ENCODE data around the gene ARMC9. TPM values are rescaled to one million over a fixed set of nuclear protein-coding genes. Genes with fewer than 3 reads are reported as not detected.

Gene ARMC9
- total RNA-seq, 1 donor from 2014 or later, result 35.2 TPM

DNA sequence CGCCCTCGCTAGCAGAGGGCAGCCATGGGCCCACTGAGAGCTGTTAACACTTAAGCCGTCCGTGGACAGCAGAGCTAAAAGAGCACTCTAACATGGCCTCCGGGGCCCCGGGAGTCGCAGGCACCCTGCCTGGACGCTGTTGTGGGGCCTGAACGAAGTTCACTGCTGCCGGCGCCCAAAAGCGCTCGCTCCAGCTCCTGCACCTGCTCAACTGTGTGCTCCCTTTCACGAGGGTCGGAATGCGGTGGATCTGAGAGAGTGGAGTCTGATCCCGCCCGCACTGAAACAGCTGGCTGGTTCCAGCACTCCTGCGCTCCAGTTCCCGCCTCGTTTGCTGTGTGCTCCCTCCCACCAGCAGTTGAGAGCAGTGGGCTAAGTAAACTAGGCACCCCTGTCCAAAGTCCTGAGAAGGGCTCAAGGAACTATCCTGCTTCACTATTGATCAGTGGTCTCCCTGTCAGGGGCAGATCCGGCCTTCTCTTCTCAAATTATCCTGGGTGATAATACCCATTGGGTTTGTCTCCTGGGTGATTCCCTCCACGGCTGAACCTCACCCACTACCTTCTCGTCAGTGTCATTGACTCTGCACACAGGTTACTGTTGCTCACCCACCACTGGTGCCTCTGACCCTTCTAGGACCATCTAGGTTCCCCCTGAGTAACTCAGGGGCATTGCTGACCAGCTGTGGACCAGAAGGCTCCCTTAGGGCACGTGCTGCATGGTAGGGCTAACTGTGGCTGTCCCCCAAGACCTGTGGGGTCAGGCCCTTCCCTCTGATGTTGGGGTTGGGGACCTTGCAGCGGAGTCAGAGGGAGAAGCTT lies 220.6 kb downstream of the ARMC9 start:
- TF ChIP-seq, protein P1, sequence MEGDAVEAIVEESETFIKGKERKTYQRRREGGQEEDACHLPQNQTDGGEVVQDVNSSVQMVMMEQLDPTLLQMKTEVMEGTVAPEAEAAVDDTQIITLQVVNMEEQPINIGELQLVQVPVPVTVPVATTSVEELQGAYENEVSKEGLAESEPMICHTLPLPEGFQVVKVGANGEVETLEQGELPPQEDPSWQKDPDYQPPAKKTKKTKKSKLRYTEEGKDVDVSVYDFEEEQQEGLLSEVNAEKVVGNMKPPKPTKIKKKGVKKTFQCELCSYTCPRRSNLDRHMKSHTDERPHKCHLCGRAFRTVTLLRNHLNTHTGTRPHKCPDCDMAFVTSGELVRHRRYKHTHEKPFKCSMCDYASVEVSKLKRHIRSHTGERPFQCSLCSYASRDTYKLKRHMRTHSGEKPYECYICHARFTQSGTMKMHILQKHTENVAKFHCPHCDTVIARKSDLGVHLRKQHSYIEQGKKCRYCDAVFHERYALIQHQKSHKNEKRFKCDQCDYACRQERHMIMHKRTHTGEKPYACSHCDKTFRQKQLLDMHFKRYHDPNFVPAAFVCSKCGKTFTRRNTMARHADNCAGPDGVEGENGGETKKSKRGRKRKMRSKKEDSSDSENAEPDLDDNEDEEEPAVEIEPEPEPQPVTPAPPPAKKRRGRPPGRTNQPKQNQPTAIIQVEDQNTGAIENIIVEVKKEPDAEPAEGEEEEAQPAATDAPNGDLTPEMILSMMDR (conservative IDR thresholded peaks at IDR 0.05), result no peak
- DNase-seq (ENCODE audit: extremely low spot score, unreplicated experiment), result no peak
- H3K9me3 Mint-ChIP-seq, result no peaks in the 10 kb centered on the region
- H3K27ac Mint-ChIP-seq, result no peak overlapping the region
- H3K4me1 Mint-ChIP-seq (ENCODE audit: unreplicated experiment), result peaks cover 1% of the 10 kb centered on the region
- H3K36me3 Mint-ChIP-seq, result no peaks in the 10 kb centered on the region
- H3K4me3 Mint-ChIP-seq, result no peak overlapping the region
- H3K27me3 Mint-ChIP-seq, result peaks cover 2% of the 10 kb centered on the region

DNA sequence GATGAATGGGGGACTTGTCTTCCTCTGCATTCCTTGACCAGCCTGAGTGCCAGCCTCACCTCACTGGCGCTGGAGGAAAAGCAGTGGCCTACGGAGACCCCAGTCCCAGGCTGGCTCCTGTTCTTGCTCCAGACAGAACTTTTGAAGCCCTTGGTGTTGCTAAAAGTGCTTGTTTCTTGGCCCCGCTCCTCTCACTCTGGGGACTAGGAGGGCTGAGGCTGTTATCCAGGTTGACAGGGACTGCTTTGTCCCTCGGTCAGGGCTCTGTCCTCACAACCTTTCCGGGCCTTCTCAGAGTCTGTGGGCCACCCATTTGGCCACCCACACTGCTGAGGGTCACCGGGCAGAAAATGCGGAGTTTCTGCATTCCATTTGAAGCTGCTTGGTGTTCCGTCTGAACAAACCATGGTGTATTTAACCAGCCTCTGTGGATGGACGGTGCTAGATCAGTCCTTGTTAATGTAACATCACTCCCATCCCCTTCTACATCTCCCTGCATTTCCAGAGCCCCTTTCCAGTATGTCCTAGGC lies 222.7 kb downstream of the ARMC9 start:
- TF ChIP-seq, protein P1 (conservative IDR thresholded peaks at IDR 0.05), result no peak
- no peaks in the 10 kb centered on the region for H3K4me1 Mint-ChIP-seq (ENCODE audit: unreplicated experiment)
- DNase-seq (ENCODE audit: extremely low spot score, unreplicated experiment), result no peak

DNA sequence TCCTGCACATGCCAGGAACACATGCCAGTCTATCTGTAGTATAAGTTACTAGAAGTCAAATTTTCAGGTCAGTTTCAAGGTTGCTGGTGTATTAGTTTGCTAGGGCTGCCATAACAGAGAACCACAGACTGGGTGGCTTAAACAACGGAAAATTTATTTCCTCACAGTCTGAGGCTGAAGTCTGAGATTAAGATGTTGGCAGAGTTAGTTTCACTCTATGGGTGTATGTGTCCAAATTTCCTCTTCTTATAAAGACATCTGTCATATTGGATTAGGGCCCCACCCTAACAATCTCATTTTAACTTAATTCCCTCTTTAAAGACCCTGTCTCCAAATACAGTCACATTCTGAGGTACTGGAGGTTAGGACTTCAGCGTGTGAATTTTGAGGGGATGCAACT lies 223.6 kb downstream of the ARMC9 start:
- Mint-ChIP-seq H3K4me3 (no peak overlapping the region), H3K9me3 (no peaks in the 10 kb centered on the region), H3K27ac (no peak overlapping the region), H3K4me1 (ENCODE audit: unreplicated experiment) (no peaks in the 10 kb centered on the region), H3K36me3 (no peaks in the 10 kb centered on the region), H3K27me3 (no peaks in the 10 kb centered on the region)
- TF ChIP-seq, protein P1 (conservative IDR thresholded peaks at IDR 0.05), result no peak
- DNase-seq (ENCODE audit: extremely low spot score, unreplicated experiment), result no peak

More for the DNA sequence above, 222.7 kb downstream of the ARMC9 start:
- H3K4me3 Mint-ChIP-seq, result no peak overlapping the region
- H3K27me3 Mint-ChIP-seq, result no peaks in the 10 kb centered on the region
- H3K27ac Mint-ChIP-seq, result no peak overlapping the region
- no peaks in the 10 kb centered on the region for H3K36me3 Mint-ChIP-seq
- no peaks in the 10 kb centered on the region for H3K9me3 Mint-ChIP-seq

DNA sequence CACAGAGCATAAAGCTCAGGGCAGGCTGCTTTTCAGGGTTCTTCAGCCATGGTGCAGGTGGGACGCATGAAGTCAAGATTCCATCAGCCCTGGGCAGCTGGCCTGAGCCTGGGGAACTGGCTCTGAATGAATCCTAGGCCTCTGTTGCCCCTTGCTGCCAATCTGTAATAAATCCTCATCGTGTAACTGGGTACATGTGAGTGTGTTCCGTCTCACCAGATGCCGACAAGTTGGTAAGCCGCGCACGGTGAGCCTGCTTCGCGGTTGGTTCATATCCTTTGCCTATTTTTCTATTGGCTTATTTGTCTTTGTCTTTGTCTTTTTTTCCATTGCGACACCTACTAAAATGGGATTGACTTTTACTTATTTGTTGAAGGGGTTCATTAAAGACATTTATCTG lies 224.7 kb downstream of the ARMC9 start:
- no peaks in the 10 kb centered on the region for H3K9me3 Mint-ChIP-seq
- H3K36me3 Mint-ChIP-seq, result no peaks in the 10 kb centered on the region
- no peaks in the 10 kb centered on the region for H3K27me3 Mint-ChIP-seq
- no peak for DNase-seq (ENCODE audit: extremely low spot score, unreplicated experiment)
- TF ChIP-seq, protein P1 (conservative IDR thresholded peaks at IDR 0.05), result no peak
- H3K4me3 Mint-ChIP-seq, result no peak overlapping the region
- no peaks in the 10 kb centered on the region for H3K4me1 Mint-ChIP-seq (ENCODE audit: unreplicated experiment)
- H3K27ac Mint-ChIP-seq, result no peak overlapping the region

Small RNAs within 50 kb of the gene (microRNA-seq; reads per million reads assigned to microRNA genes)
- not detected for gene MIR4777

Other genes with a start within 250 kb of the ARMC9 start
- not detected in 2 replicates for gene SPATA3, start 202.5 kb upstream of the ARMC9 start, total RNA-seq (ENCODE audit: low replicate concordance)
- 9.9 and 16.7 TPM in 2 replicates for gene C2orf72, start 161.1 kb upstream of the ARMC9 start, total RNA-seq (ENCODE audit: low replicate concordance)
- 85.5 and 91.6 TPM in 2 replicates for gene PSMD1, start 141.8 kb upstream of the ARMC9 start, total RNA-seq (ENCODE audit: low replicate concordance)
- not detected in 2 replicates for gene HTR2B, start 73.6 kb upstream of the ARMC9 start, total RNA-seq (ENCODE audit: low replicate concordance)
- 6.8 and 14.4 TPM in 2 replicates for gene B3GNT7, start 197.1 kb downstream of the ARMC9 start, total RNA-seq (ENCODE audit: low replicate concordance)